Gastroesophageal sphincter (tissue), 3 donors: ENCODE results near the gene SEMA5B.
A peak's percentile ranks its signal among the peaks of the same experiment; 100 is the strongest.

Experiments used
- EP300 ChIP-seq: sonication (generic); formaldehyde crosslinking; IDR thresholded peaks from one replicate; pipeline ENCODE4 v1.6.1; 2017; ENCODE audit warnings: antibody characterized with exemption, mild to moderate bottlenecking
- POLR2A ChIP-seq, 2 donors: fragments of 450-650 bp; IDR thresholded peaks; one replicate each; pipeline ENCODE4 v1.6.1; 2017; ENCODE audit warnings: antibody characterized with exemption in 2 of 2, mild to moderate bottlenecking in 2 of 2, moderate library complexity in 1 of 2
- POLR2AphosphoS5 ChIP-seq: sonication (generic); formaldehyde crosslinking; IDR thresholded peaks from one replicate; pipeline ENCODE4 v1.6.1; 2017; ENCODE audit warnings: antibody characterized with exemption
- TF ChIP-seq, protein P1 (sequence below), 4 experiments: fragments of 200-600 bp in 2 of 4; fragments of 450-650 bp in 2 of 4; sonication (generic) in 1 of 4; IDR thresholded peaks; one replicate each; pipeline ENCODE4 v1.5.1; 2017 to 2019; ENCODE audit warnings: antibody characterized with exemption in 4 of 4, mild to moderate bottlenecking in 2 of 4, moderate library complexity in 2 of 4

- TF ChIP-seq, protein P1, sequence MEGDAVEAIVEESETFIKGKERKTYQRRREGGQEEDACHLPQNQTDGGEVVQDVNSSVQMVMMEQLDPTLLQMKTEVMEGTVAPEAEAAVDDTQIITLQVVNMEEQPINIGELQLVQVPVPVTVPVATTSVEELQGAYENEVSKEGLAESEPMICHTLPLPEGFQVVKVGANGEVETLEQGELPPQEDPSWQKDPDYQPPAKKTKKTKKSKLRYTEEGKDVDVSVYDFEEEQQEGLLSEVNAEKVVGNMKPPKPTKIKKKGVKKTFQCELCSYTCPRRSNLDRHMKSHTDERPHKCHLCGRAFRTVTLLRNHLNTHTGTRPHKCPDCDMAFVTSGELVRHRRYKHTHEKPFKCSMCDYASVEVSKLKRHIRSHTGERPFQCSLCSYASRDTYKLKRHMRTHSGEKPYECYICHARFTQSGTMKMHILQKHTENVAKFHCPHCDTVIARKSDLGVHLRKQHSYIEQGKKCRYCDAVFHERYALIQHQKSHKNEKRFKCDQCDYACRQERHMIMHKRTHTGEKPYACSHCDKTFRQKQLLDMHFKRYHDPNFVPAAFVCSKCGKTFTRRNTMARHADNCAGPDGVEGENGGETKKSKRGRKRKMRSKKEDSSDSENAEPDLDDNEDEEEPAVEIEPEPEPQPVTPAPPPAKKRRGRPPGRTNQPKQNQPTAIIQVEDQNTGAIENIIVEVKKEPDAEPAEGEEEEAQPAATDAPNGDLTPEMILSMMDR (IDR thresholded peaks at IDR 0.05) = no peak
- no peak for TF ChIP-seq POLR2A (IDR thresholded peaks at IDR 0.05)
- peak; percentile 15 for TF ChIP-seq POLR2AphosphoS5
- no peak for TF ChIP-seq EP300
Measured at GRCh38 chr3:122940628-122941086, 86.9 kb downstream of the SEMA5B start.
